ENCODE results near the gene NDUFV3. TPM values are rescaled to one million over a fixed set of nuclear protein-coding genes. Genes with fewer than 3 reads are reported as not detected.
A peak's percentile ranks its signal among the peaks of the same experiment; 100 is the strongest.
"Not testable (repeated sequence)": the region's sequence is repeated elsewhere in the genome, so short reads cannot be mapped to it uniquely, and the experiment has no call there.

Gene NDUFV3
- polyA plus RNA-seq, 1 donor (not counting 4 experiments of a cell fraction or from before 2014, with no cell fraction given), result 28.9 TPM

DNA sequence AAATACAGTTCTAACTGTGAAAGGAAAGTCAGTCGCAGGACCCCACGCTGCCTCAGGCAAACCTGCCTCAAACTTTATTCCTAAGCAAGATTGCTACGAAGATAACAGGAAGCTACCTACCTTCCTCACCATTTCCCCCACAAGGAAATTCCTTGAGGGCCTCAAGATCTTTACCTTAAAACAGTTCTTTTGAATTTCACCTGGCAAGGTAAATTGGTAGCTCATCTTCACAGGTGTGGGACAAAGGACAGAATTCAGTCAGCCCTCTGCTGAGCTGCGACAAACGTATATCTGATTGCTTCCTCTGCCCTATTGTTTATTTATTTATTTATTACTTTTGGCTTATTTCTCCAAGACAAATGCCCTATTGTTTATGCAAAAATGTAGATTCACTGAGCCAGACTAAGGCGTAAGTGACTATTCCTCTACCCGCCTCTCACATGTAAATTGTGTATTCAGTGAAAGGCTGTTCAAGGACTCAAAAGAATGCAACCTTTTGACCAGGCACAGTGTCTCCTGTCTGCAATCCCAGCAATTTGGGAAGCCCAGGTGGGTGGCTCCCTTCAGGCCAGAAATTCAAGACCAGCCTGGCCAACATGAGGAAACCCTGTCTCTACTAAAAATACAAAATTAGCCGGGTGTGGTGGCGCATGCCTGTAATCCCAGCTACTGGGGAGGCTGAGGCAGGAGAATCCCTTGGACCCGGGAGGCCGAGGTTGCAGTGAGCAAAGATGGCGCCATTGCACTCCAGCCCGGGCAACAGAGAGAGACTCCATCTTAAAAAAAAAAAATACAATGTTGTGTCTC is 63.9 kb downstream of the NDUFV3 start:
- H3K9me3 ChIP-seq (ENCODE audit: control insufficient read depth, low read depth, low read length), result no peaks in the 10 kb centered on the region
- no peaks in the 10 kb centered on the region for H3K27me3 ChIP-seq (ENCODE audit: control insufficient read depth, extremely low read depth, insufficient read depth, low read length)
- no peaks in the 10 kb centered on the region for H3K36me3 ChIP-seq (ENCODE audit: control insufficient read depth in 2 of 2, extremely low read depth in 1 of 2, insufficient read depth in 2 of 2, low read length in 2 of 2)
- H3K79me2 ChIP-seq (ENCODE audit: control insufficient read depth, insufficient read depth, low read length), result no peaks in the 10 kb centered on the region
- no peak overlapping the region for H3K4me3 ChIP-seq (ENCODE audit: control insufficient read depth in 2 of 3, extremely low read depth in 1 of 3, insufficient read depth in 2 of 3, low read depth in 1 of 3, low read length in 3 of 3)
- dilution Hi-C loops (cut with MboI; ENCODE audit: extremely low pct_ligation_motif_present, low sequenced_read_pairs), result no loop called here
- DNase-seq (ENCODE audit: low read depth, low spot score) (no peak), FAIRE-seq (no peak)
- H3K4me2 ChIP-seq (ENCODE audit: control insufficient read depth, extremely low read depth, insufficient read depth, low read depth, low read length), result no peak overlapping the region
- TF ChIP-seq EZH2 (IDR thresholded peaks at IDR 0.05; ENCODE audit: low read length), result no peak
- TF ChIP-seq, protein P1, sequence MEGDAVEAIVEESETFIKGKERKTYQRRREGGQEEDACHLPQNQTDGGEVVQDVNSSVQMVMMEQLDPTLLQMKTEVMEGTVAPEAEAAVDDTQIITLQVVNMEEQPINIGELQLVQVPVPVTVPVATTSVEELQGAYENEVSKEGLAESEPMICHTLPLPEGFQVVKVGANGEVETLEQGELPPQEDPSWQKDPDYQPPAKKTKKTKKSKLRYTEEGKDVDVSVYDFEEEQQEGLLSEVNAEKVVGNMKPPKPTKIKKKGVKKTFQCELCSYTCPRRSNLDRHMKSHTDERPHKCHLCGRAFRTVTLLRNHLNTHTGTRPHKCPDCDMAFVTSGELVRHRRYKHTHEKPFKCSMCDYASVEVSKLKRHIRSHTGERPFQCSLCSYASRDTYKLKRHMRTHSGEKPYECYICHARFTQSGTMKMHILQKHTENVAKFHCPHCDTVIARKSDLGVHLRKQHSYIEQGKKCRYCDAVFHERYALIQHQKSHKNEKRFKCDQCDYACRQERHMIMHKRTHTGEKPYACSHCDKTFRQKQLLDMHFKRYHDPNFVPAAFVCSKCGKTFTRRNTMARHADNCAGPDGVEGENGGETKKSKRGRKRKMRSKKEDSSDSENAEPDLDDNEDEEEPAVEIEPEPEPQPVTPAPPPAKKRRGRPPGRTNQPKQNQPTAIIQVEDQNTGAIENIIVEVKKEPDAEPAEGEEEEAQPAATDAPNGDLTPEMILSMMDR (optimal IDR thresholded peaks at IDR 0.05 in 1 of 3, IDR thresholded peaks at IDR 0.05 in 1 of 3, conservative IDR thresholded peaks at IDR 0.05 in 1 of 3; ENCODE audit: extremely low read depth in 1 of 3, insufficient read depth in 2 of 3, low read length in 3 of 3), result no peak
- H4K20me1 ChIP-seq (ENCODE audit: control insufficient read depth, extremely low read depth, insufficient read depth, low read length), result no peaks in the 10 kb centered on the region
- peaks cover 24% of the 10 kb centered on the region for H3K4me1 ChIP-seq (ENCODE audit: control insufficient read depth, extremely low read depth, insufficient read depth, low read length)
- H3K27ac ChIP-seq (ENCODE audit: control insufficient read depth, insufficient read depth, low read length), result peak overlapping the region; percentile 94
- peak overlapping the region; percentile 33 for H3K9ac ChIP-seq (ENCODE audit: control insufficient read depth, extremely low read depth, insufficient read depth, low read length)
- H3K9me1 ChIP-seq (ENCODE audit: control insufficient read depth, extremely low read depth, insufficient read depth, low read length), result no peaks in the 10 kb centered on the region
- H2AFZ ChIP-seq (ENCODE audit: control insufficient read depth, low read length), result peak overlapping the region; percentile 54

DNA sequence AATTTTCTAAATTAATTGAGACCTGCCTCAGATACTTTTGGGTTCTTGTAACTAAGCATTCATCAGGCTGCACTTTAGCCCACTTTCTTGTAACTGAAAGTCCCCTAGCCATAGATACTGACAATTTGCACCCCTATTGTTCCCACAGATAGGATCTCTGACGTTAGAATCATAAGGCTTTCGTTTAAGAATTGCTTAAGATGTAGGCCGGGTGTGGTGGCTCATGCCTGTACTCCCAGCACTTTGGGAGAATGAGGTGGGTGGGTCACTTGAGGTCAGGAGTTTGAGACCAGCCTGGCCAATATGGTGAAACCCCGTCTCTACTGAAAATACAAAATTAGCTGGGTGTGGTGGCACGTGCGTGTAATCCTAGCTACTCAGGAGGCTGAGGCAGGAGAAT is 65.0 kb downstream of the NDUFV3 start:
- H3K9me1 ChIP-seq (ENCODE audit: control insufficient read depth, extremely low read depth, insufficient read depth, low read length); H3K36me3 ChIP-seq (ENCODE audit: control insufficient read depth in 2 of 2, extremely low read depth in 1 of 2, insufficient read depth in 2 of 2, low read length in 2 of 2); FAIRE-seq; DNase-seq (ENCODE audit: low read depth, low spot score); H4K20me1 ChIP-seq (ENCODE audit: control insufficient read depth, extremely low read depth, insufficient read depth, low read length); H3K27ac ChIP-seq (ENCODE audit: control insufficient read depth, insufficient read depth, low read length); H3K9me3 ChIP-seq (ENCODE audit: control insufficient read depth, low read depth, low read length); H2AFZ ChIP-seq (ENCODE audit: control insufficient read depth, low read length); H3K27me3 ChIP-seq (ENCODE audit: control insufficient read depth, extremely low read depth, insufficient read depth, low read length); H3K4me3 ChIP-seq (ENCODE audit: control insufficient read depth in 2 of 3, extremely low read depth in 1 of 3, insufficient read depth in 2 of 3, low read depth in 1 of 3, low read length in 3 of 3); H3K4me2 ChIP-seq (ENCODE audit: control insufficient read depth, extremely low read depth, insufficient read depth, low read depth, low read length); H3K9ac ChIP-seq (ENCODE audit: control insufficient read depth, extremely low read depth, insufficient read depth, low read length); H3K79me2 ChIP-seq (ENCODE audit: control insufficient read depth, insufficient read depth, low read length); dilution Hi-C loops (cut with MboI; ENCODE audit: extremely low pct_ligation_motif_present, low sequenced_read_pairs): not testable (repeated sequence)
- peaks cover 24% of the 10 kb centered on the region for H3K4me1 ChIP-seq (ENCODE audit: control insufficient read depth, extremely low read depth, insufficient read depth, low read length)
